22Rv1 (cell line): Measurements from ENCODE around the gene CCL4.
"Not testable (repeated sequence)": the region's sequence is repeated elsewhere in the genome, so short reads cannot be mapped to it uniquely, and the experiment has no call there.

Source experiments
- CTCF ChIP-seq: fragments of 450-650 bp; IDR thresholded peaks from 2 replicates; pipeline ENCODE4 v1.5.1; 2017; ENCODE audit warnings: mild to moderate bottlenecking
- ZFX ChIP-seq: fragments of 450-650 bp; IDR thresholded peaks from 2 replicates; pipeline ENCODE4 v1.6.1; 2017; ENCODE audit warnings: antibody characterized with exemption, borderline replicate concordance

DNA sequence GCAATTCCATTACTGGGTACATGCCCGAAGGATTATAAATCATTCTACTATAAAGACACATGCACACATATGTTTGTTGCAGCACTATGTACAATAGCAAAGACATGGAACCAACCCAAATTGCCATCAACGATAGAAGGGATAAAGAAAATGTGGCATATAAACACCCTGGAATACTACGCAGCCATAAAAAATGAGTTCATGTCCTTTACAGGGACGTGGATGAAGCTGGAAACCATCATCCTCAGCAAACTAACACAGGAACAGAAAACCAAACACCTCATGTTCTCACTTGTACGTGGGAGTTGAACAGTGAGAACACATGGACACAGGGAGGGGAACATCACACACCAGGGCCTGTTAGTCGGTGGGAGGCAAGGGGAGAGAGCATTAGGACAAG is 17.5 kb downstream of the CCL4 start:
- not testable (repeated sequence) for TF ChIP-seq CTCF, ZFX
